SK-N-SH treated with all-trans-retinoic acid at 6 μM for 48 hours (cell line): ENCODE data around the gene BMERB1.
"Not testable (repeated sequence)": the region's sequence is repeated elsewhere in the genome, so short reads cannot be mapped to it uniquely, and the experiment has no call there.

Experiments
- CSRNP3 ChIP-seq: fragments of 250-450 bp; sonication (Bioruptor Pico); IDR thresholded peaks from 2 replicates; pipeline ENCODE4 v1.5.1; 2021; ENCODE audit warnings: mild to moderate bottlenecking, moderate library complexity
- GLIS3 ChIP-seq: fragments of 250-450 bp; sonication (Bioruptor Pico); IDR thresholded peaks from 2 replicates; pipeline ENCODE4 v1.5.0; 2020; ENCODE audit warnings: mild to moderate bottlenecking, moderate library complexity

- TF ChIP-seq CSRNP3 (CRISPR knock-in tag); GLIS3: not testable (repeated sequence)
These were observed 7.8 kb downstream of the BMERB1 start for GRCh38 chr16:15442140-15442539.
